MCF 10A (cell line): Measurements from ENCODE around the gene ARHGAP31. TPM values are rescaled to one million over a fixed set of nuclear protein-coding genes. Genes with fewer than 3 reads are reported as not detected.

Experiments
- BruUV-seq: library from RNA; stranded (reverse); fragments of 400-500 nt; replicated peaks from 2 replicates; lab custom pipeline; 2021; lab: Mats Ljungman, UMichigan
- CTCF ChIA-PET: fragments of 300-600 bp; sonication (Branson Sonifier 250); formaldehyde crosslinking; extraction: SDS; loops from one replicate; lab custom pipeline; 2021; ENCODE audit warnings: antibody characterized with exemption, inconsistent platforms; lab: Yijun Ruan, JAX
- POLR2A ChIA-PET: fragments of 300-600, 350-650 bp; sonication (Branson Sonifier 250); formaldehyde crosslinking; extraction: SDS; loops from one replicate; lab custom pipeline; 2020; ENCODE audit warnings: antibody characterized with exemption, inconsistent platforms; lab: Yijun Ruan, JAX
- DNase-seq: peaks from one replicate; pipeline ENCODE4 v3.0.0-alpha.2; 2018; ENCODE audit not compliant: unreplicated experiment
- H3K27ac Mint-ChIP-seq: one replicate; pipeline ENCODE4 v1.8.0; 2022; ENCODE audit warnings: mild to moderate bottlenecking, low read depth, mixed read lengths; ENCODE audit not compliant: unreplicated experiment
- H3K27me3 Mint-ChIP-seq: one replicate; pipeline ENCODE4 v1.8.0; 2022; ENCODE audit warnings: mixed read lengths; ENCODE audit not compliant: insufficient read depth, unreplicated experiment
- H3K36me3 Mint-ChIP-seq: one replicate; pipeline ENCODE4 v1.8.0; 2022; ENCODE audit warnings: mild to moderate bottlenecking, moderate library complexity, mixed read lengths; ENCODE audit not compliant: insufficient read depth, unreplicated experiment
- H3K4me1 Mint-ChIP-seq: one replicate; pipeline ENCODE4 v1.8.0; 2022; ENCODE audit warnings: mixed read lengths; ENCODE audit not compliant: insufficient read depth, unreplicated experiment
- H3K4me3 Mint-ChIP-seq: one replicate; pipeline ENCODE4 v1.8.0; 2022; ENCODE audit warnings: mild to moderate bottlenecking, moderate library complexity, mixed read lengths; ENCODE audit not compliant: unreplicated experiment
- H3K9me3 Mint-ChIP-seq: one replicate; pipeline ENCODE4 v1.8.0; 2022; ENCODE audit warnings: mixed read lengths; ENCODE audit not compliant: unreplicated experiment
- intact Hi-C: fragments of 100-400 bp; cut with micrococcal nuclease; formaldehyde crosslinking; loops from 2 replicates; pipeline ENCODE4 v1.14.1; 2022
- total RNA-seq: library from RNA; stranded (reverse); gene quantifications from 2 replicates; pipeline ENCODE4 v1.2.3, GENCODE V29; 2022
- TF ChIP-seq, protein P1 (sequence below): fragments of 200-600 bp; IDR thresholded peaks from one replicate; pipeline ENCODE4 v1.8.0; 2022; ENCODE audit warnings: antibody characterized with exemption, mild to moderate bottlenecking; ENCODE audit not compliant: unreplicated experiment

The ARHGAP31 gene
- total RNA-seq, 1 experiment from 2014 or later, result 4.4 TPM

- no peak for DNase-seq
- Mint-ChIP-seq H3K27me3 (no peaks in the 10 kb centered on the region), H3K9me3 (no peaks in the 10 kb centered on the region), H3K27ac (no peak overlapping the region), H3K4me1 (peaks cover 6% of the 10 kb centered on the region), H3K36me3 (peaks cover 5% of the 10 kb centered on the region), H3K4me3 (no peak overlapping the region)
- intact Hi-C loops, result no loop called here
- BruUV-seq, result no TSS peak
- CTCF ChIA-PET, result interaction anchor here (0.6 kb wide), 1 partner anchor 11 kb away, joined by 3 read pairs; no protein-coding TSS in a partner anchor
- TF ChIP-seq, protein P1, sequence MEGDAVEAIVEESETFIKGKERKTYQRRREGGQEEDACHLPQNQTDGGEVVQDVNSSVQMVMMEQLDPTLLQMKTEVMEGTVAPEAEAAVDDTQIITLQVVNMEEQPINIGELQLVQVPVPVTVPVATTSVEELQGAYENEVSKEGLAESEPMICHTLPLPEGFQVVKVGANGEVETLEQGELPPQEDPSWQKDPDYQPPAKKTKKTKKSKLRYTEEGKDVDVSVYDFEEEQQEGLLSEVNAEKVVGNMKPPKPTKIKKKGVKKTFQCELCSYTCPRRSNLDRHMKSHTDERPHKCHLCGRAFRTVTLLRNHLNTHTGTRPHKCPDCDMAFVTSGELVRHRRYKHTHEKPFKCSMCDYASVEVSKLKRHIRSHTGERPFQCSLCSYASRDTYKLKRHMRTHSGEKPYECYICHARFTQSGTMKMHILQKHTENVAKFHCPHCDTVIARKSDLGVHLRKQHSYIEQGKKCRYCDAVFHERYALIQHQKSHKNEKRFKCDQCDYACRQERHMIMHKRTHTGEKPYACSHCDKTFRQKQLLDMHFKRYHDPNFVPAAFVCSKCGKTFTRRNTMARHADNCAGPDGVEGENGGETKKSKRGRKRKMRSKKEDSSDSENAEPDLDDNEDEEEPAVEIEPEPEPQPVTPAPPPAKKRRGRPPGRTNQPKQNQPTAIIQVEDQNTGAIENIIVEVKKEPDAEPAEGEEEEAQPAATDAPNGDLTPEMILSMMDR, result no peak
- POLR2A ChIA-PET, result interaction anchor here (1.6 kb wide), 1 partner anchor 32 kb away, joined by 4 read pairs; no protein-coding TSS in a partner anchor
These were observed 84.1 kb downstream of the ARHGAP31 start for GRCh38 chr3:119378259-119378803.

DNA sequence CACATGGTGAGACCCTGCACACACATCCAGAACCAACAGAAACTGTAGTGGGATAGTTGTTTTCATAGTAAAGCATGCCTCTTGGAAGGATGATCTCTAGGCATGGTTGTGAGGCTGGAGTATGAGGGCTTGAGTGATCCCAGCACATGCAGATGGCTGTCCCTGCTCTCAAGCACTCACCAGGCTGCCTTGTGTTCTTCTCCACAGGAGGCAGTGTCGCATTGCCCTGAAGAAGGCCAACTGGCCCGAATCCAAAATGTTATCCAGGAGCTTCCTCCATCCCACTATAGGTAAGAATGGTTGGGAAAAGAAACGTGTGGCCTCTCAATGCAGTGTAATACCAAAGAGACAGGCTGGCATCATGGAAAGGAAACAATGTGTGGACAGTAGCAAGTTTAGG, 86.5 kb downstream of the ARHGAP31 start:
- ChIA-PET POLR2A (no interaction called here), CTCF (interaction anchor here (1.4 kb wide), 1 partner anchor 11 kb away, joined by 3 read pairs; no protein-coding TSS in a partner anchor)
- intact Hi-C loops, result no loop called here
- no peak overlapping the region for H3K27ac Mint-ChIP-seq
- no peaks in the 10 kb centered on the region for H3K9me3 Mint-ChIP-seq
- H3K36me3 Mint-ChIP-seq, result peaks cover 5% of the 10 kb centered on the region
- no peak overlapping the region for H3K4me3 Mint-ChIP-seq
- BruUV-seq, result no TSS peak
- peak; percentile 23 for DNase-seq
- H3K4me1 Mint-ChIP-seq, result peaks cover 6% of the 10 kb centered on the region
- TF ChIP-seq, protein P1, result no peak
- no peaks in the 10 kb centered on the region for H3K27me3 Mint-ChIP-seq

DNA sequence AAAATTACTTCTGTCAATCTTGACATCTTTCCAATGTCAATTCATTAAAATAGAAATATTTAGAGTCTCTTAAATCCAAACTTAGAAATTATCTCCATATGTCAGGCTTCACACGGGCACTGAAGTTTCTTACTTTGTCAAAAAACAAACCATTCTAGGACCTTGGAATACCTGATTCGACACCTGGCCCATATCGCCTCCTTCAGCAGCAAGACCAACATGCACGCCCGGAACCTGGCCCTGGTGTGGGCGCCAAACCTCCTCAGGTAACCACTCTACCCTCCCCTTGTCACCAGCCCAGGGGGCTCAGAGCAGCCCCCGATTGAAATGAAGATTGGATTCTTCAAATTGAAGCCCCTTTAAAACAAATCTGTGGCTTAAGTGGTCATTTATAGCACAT, 88.0 kb downstream of the ARHGAP31 start:
- ChIA-PET POLR2A (no interaction called here), CTCF (no interaction called here)
- TF ChIP-seq, protein P1, result no peak
- Mint-ChIP-seq H3K9me3 (no peaks in the 10 kb centered on the region), H3K27me3 (no peaks in the 10 kb centered on the region), H3K4me3 (no peak overlapping the region), H3K4me1 (peaks cover 6% of the 10 kb centered on the region), H3K27ac (no peak overlapping the region), H3K36me3 (peaks cover 9% of the 10 kb centered on the region)
- intact Hi-C loops, result no loop called here
- no peak for DNase-seq
- no TSS peak for BruUV-seq

GRCh38 chr3:119388577-119388976, 94.4 kb downstream of the ARHGAP31 start:
- intact Hi-C loops, result no loop called here
- H3K27ac Mint-ChIP-seq, result no peak overlapping the region
- no peak overlapping the region for H3K4me3 Mint-ChIP-seq
- no peaks in the 10 kb centered on the region for H3K4me1 Mint-ChIP-seq
- H3K9me3 Mint-ChIP-seq, result no peaks in the 10 kb centered on the region
- POLR2A ChIA-PET, result no interaction called here
- H3K36me3 Mint-ChIP-seq, result peaks cover 16% of the 10 kb centered on the region
- BruUV-seq, result no TSS peak
- DNase-seq, result no peak
- TF ChIP-seq, protein P1, result no peak
- no peaks in the 10 kb centered on the region for H3K27me3 Mint-ChIP-seq
- CTCF ChIA-PET, result interaction anchor here (0.6 to 1.2 kb wide), 4 partner anchors 21 to 153 kb away, joined by 3 to 4 read pairs (median 3); no protein-coding TSS in a partner anchor
